ENCODE results near the gene UNC5B. TPM values are rescaled to one million over a fixed set of nuclear protein-coding genes. Genes with fewer than 3 reads are reported as not detected.

The UNC5B gene
- total RNA-seq, 4 donors from 2014 or later: 5.3 to 26.6 (median 17.7) TPM

DNA sequence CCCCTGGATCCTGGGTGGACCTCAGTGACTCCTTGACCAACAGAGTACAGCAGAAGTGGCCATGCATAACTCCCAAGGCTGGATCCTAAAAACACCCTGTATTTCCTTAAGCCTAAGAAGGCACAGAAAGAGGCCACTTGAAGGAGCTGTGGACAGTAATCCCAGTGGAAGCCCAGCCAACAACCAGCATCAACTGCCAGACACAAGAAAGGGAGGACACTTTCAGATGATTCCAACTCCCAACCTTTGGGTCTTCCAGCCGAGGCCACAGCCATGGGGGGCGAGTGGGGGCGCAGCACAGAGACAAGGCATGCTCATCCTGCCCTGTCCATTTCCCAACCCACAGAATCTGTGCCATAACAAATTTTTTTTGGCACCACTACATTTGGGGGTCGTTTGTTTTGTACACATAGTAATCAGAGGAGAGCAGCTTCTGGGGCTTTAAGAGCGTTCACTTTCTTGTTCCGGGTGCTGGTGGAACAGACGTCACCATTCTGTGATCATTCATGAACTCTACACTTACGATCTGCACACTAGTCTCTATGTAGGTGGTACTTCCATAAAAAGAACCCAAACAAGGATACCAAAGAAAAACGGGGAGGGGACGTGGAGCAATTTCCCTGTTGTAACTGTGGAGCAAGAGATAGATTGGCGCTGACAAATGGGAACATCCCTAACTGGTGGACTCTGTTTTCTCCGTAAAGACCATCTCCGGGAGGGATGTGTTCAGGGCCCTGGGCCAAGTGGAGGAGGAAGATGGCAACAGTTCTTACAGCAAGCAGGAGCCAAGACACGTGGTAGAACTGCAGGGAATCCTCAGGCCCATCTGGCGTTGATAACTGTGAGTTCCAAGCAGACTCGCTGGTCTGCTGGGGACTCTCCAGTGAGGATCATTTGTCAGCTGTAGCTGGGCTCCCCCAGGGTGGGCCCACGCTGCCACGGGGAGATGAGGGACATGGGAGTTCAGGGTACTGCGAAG lies 100.7 kb downstream of the UNC5B start:
- peak overlapping the region; percentile 75 to 86 for H3K27ac ChIP-seq
- peak overlapping the region; percentile 6 to 10 for H3K4me3 ChIP-seq
- H3K27me3 ChIP-seq: no peaks in the 10 kb centered on the region
- intact Hi-C loops (cut with DNase I; ENCODE audit: low total_unique reads): no loop called here
- H3K9me3 ChIP-seq: no peaks in the 10 kb centered on the region
- peak; percentile 95 for DNase-seq
- no peaks in the 10 kb centered on the region for H3K4me1 ChIP-seq
- TF ChIP-seq POLR2A (IDR thresholded peaks at IDR 0.05): peak in 1 of 2 donors; percentile 15
- TF ChIP-seq, protein P1, sequence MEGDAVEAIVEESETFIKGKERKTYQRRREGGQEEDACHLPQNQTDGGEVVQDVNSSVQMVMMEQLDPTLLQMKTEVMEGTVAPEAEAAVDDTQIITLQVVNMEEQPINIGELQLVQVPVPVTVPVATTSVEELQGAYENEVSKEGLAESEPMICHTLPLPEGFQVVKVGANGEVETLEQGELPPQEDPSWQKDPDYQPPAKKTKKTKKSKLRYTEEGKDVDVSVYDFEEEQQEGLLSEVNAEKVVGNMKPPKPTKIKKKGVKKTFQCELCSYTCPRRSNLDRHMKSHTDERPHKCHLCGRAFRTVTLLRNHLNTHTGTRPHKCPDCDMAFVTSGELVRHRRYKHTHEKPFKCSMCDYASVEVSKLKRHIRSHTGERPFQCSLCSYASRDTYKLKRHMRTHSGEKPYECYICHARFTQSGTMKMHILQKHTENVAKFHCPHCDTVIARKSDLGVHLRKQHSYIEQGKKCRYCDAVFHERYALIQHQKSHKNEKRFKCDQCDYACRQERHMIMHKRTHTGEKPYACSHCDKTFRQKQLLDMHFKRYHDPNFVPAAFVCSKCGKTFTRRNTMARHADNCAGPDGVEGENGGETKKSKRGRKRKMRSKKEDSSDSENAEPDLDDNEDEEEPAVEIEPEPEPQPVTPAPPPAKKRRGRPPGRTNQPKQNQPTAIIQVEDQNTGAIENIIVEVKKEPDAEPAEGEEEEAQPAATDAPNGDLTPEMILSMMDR (IDR thresholded peaks at IDR 0.05): no peak
- H3K36me3 ChIP-seq: no peaks in the 10 kb centered on the region

DNA sequence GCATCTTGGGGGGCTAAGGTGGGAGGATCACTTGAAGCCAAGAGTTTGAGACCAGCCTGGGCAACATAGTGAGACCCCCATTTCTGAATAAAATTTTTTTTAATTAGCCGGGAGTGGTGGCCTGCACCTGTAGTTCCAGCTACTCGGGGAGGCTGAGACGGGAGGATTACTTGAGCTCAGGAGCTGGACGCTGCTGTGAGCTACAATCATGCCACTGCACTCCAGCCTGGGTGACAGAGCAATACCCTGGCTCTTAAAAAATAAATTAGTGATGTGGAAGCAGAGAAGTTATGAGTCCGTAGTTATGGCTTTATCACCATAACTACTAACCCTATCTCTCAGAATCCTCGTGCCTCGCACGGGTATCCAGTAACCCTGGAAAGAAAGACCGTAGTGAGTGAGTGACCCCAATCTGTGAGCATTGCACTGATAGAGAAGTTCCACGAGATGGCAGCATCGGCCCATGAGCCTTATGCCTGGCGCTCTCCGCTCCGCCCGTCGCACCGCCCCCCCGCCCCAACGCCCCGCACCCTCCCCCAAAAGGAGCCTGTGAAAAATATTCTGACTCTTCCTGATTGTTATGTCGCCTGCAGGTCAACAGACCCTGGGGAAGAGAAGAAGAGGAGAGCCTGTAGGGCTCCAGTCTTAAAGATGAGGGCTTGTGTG lies 101.8 kb downstream of the UNC5B start:
- H3K36me3 ChIP-seq: no peaks in the 10 kb centered on the region
- DNase-seq: peak; percentile 68 to 74
- intact Hi-C loops (cut with DNase I; ENCODE audit: low total_unique reads): no loop called here
- no peak overlapping the region for H3K4me3 ChIP-seq
- H3K27me3 ChIP-seq: no peaks in the 10 kb centered on the region
- H3K4me1 ChIP-seq: no peaks in the 10 kb centered on the region
- no peak for TF ChIP-seq POLR2A (IDR thresholded peaks at IDR 0.05)
- TF ChIP-seq, protein P1 (IDR thresholded peaks at IDR 0.05): peak; percentile 80 to 98 (median 88)
- H3K9me3 ChIP-seq: no peaks in the 10 kb centered on the region
- H3K27ac ChIP-seq: peak overlapping the region; percentile 75 to 86

DNA sequence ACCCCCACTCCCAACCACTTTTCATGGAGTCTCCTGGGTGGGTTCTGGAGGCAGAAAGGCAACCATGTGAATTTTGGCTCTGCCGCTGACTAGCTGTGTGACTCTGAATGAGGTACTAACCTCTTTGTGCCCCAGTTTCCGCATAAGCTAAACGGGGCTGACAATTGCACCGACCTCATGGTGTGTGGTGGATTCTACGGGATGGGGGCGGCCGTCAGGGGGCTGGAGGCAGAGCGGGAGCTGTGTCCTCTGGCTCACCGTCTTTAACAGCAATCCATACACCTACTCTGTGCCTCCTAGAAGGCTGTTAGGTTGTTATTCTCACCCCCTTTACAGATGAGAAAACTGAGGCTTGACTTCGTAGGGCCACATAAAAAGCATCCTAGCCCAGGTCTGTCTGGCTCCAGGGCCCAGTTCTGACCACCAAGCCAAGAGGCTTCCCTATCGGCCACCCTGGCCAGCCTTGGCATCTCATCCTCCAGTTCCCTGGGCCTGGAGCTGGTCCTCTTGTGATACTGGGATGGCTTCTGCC lies 102.4 kb downstream of the UNC5B start:
- intact Hi-C loops (cut with DNase I; ENCODE audit: low total_unique reads): loop anchor here (5.0 kb wide), 1 partner anchor 253 kb away; no protein-coding TSS in a partner anchor
- H3K4me1 ChIP-seq: no peaks in the 10 kb centered on the region
- no peak for TF ChIP-seq POLR2A (IDR thresholded peaks at IDR 0.05)
- TF ChIP-seq, protein P1 (IDR thresholded peaks at IDR 0.05): no peak
- H3K9me3 ChIP-seq: no peaks in the 10 kb centered on the region
- no peak for DNase-seq
- no peaks in the 10 kb centered on the region for H3K27me3 ChIP-seq
- no peak overlapping the region for H3K4me3 ChIP-seq
- no peaks in the 10 kb centered on the region for H3K36me3 ChIP-seq
- H3K27ac ChIP-seq: peak overlapping the region in 1 of 2 donors; percentile 86

DNA sequence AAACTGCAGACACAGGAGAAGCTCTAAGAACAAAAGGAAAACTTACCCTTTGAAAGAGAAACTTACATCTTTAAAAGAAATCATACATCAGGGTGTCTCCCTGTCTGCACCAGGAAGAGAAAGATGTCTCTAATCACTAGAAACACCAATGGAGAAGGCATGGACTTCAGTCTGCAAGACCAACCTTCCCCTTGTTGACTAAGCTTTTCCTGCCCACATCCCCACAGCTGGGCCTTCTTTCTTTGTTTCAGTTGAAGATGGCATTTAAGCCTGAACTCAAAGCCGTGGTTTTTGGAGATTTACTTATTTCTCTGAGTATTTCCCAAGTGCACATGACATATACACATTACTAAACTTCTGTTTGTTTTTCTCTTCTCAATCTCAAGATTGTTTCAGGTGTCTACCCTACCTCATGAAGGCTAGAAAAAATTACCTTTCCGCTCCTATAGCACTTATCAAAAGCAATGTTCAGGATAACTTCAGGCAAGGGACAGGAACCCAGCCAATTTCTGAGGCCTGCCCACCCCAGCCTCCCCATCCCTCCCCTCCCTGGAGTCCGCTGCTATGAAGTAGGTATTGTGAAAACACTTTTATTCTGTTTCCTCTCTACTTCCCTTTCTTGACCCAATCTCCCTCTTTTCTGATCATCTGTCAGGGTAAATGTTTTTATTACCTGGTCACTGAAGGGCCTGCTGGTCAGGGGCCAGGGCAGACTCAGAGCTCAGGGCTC lies 103.9 kb downstream of the UNC5B start:
- no peaks in the 10 kb centered on the region for H3K27me3 ChIP-seq
- no peaks in the 10 kb centered on the region for H3K36me3 ChIP-seq
- no peaks in the 10 kb centered on the region for H3K9me3 ChIP-seq
- TF ChIP-seq POLR2A (IDR thresholded peaks at IDR 0.05): no peak
- TF ChIP-seq, protein P1 (IDR thresholded peaks at IDR 0.05): no peak
- intact Hi-C loops (cut with DNase I; ENCODE audit: low total_unique reads): loop anchor here (5.0 kb wide), 1 partner anchor 251 kb away; no protein-coding TSS in a partner anchor
- no peak for DNase-seq
- no peaks in the 10 kb centered on the region for H3K4me1 ChIP-seq
- H3K27ac ChIP-seq: peak overlapping the region in 1 of 2 donors; percentile 30
- no peak overlapping the region for H3K4me3 ChIP-seq
